HG02623 (cell line): ENCODE data around the gene TCF12.

Source experiments
- ATAC-seq: cut with Tn5 transposase; IDR thresholded peaks from one replicate; pipeline ENCODE4 v1.9.1; 2021; ENCODE audit warnings: moderate library complexity; ENCODE audit not compliant: unreplicated experiment

TCF12 gene

DNA sequence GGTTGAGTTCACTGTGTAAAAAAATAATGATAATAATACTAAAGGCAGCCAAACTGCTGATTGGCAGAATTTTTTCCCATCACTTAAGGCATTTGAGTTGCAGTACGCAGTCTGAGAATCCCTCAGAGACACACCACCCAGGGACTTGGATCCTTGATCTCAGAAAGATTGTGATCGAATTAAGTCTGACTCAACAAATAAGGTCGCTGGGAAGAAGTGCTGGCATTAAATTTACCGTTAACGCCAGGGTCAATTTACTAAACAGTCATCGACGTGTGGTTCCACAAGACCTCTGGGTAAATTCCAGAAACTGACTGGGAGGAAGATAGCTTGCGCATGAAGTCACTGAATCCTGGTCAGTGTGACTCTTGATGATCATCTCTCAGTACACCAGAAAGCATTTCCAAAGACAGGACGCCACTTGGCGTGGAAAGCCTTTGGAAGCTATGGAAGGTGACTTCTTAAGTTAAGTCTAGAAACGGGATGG, 409.6 kb downstream of the TCF12 start:
- no peak for ATAC-seq

DNA sequence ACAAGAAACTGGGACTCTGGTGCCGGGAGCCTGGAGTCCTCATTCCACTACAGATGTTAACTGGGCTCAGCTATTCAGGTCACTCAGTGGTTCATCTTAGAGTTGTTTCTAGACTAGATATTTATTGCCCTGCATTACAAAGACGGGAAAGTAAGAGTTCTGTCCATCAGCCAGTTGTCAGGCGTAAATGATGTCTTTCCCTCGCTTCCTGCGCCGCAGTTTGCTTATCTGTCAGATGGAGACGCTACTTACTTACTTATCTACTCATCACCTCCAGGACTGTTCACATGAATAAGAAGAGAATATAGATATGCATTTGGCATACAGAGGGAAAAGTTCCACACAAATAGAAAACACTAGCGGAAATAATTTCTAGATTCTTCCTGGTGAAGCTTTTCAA, 410.0 kb downstream of the TCF12 start:
- no peak for ATAC-seq

- ATAC-seq: no peak
Measured at GRCh38 chr15:57328897-57329296, 410.5 kb downstream of the TCF12 start.

- ATAC-seq: no peak
Measured at GRCh38 chr15:57329582-57330367, 411.3 kb downstream of the TCF12 start.

DNA sequence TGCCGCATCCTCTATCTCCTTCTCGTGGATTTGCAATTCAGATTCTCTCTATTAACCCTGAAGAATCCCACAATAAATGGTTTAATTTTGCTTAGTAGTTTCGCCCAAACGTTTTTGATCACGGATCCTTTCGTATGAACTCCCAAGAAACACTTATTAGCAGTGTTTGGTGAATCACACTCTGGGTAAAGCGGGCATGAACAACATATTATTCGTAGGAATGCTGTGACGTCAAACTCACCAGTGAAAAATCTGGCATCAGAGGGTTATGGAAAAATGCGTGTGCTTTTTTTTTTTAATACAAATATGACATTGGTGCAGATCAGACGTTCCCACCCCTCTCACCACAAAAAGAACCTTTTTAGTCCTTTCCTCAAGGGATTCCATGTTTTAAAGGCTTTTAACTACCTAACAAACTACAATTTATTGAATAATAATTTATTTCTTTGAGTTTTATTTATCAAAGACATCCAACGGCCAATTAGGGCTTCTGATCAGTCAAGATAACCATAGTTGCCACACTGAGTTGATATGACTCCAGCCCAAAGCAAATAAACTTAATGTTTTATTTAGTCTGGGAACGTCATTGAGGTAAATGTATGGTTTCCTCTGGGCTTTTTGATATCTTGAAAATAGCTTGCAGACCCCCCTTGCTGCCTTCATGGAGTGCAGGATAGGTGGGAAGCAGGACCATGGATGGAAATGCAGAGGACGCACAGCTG, 412.3 kb downstream of the TCF12 start:
- ATAC-seq: no peak

DNA sequence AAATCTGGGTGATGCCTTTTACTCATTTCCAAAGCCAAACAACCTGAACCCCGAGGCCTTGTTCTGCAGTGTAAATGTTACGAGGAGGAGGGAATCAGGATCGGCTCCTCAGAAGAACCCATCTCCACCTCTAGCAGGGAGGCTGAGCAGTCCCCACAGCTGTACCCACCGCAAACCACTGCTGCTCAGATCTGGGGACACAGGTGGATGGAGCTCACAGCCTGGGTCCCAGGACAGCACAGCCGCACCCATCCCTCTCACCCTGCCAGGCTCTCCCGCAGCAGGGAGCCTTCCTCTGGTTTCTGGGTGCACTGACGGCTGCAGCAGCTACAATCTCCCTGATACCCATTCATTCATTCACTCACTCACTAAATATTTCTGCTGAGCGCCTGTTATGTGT, 413.9 kb downstream of the TCF12 start:
- ATAC-seq: no peak

DNA sequence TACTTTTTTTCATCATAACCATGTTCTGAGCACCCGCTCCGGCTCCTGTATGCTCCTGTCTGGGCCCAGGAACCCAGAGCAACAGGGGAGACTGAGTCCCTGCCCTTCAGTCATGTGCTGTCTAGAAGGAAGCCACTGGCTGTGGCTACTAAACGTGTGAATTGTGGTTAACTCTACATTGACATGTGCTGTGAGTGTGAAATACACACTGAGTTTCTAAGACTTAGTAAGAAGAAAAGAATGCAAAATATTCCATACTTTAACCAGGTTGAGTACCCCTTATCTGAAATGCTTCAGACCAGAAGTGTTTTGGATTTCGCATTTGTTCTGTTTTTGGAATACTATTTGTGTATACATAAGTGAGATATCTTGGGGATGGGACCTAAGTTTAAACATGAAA, 415.0 kb downstream of the TCF12 start:
- ATAC-seq: no peak

DNA sequence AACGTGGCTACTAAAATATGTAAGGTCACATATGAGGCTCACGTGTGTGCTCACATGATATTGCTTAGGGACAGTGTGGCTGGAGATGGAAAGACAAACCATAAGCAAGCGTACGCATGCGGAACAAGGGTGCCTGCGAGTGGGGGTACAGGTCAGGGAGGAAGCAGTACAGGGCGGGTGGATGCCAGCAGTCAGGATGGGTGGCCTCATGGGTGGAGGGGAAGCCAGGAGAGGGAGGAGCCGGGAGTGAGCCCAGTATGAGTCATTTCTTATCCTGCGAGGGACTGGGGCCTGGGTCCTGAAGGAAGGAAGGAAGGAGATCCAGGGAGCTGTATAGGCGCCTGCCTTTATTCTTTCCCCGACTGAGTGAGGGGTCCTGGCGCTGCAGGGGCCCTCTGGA, 415.8 kb downstream of the TCF12 start:
- ATAC-seq: no peak

DNA sequence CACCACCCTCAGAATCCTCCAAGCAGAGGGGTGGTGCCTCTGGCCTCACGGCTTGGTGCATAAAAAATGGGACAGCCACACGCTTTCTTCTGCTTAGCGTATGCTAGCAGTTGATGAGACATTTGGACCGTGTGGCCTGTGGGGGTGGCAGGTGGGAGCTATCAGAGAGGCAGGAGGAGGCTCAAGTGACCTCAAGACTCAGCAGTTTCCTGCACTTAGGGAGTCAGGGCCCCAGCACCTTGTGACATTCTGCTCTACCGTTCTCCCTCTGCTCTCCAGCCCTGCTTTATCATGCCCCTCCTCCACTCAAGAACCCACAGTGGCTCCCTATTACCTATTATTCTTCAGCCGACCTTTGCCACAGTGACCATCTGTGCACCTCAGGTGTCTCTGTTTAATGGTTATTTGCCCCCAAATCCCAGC, 416.9 kb downstream of the TCF12 start:
- no peak for ATAC-seq

DNA sequence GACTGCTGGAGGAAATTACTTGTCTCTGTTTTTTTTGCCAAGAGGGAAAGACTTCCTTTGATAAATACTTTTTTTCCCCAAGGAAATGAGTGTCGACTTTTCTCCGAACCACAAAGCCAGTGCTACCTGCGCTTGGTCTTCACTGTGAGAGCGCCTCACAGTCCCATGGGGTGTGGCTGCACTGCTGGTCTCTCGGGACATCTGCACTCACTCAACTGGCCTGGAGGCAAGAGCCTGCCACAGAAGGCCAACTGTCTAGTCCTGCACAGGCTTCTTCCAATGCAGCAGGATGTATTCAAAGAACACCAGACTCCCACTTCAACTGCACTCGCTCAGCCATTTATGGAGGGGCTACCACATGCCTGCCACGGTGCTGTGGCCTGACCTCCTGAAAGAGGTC, 417.3 kb downstream of the TCF12 start:
- no peak for ATAC-seq

DNA sequence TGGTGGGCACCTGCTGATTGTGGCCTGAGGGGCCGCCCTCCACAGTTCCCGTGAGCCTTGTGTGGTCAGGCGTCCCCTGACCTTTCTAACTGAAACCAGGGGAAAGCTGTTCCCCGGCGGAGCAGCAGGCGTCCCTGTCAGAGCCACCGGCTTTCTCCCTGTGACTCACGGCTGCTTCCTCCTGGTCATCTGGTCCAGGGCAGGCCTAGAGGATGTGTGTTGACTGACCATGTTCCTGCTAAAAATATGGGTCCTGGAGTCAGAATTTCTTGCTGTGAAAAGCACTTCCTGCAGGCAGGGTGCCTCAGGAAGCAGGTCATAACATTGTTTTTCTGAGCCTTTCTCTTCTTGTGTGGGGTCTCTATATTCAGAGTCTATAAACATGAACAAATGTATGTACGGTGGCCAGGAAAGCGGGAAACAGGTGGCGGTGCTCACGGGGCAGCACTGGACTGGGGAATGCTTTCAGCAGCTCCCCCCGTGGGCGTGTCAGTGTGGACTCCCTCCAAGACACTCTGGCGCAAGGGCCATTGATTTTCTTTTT, 419.5 kb downstream of the TCF12 start:
- no peak for ATAC-seq

DNA sequence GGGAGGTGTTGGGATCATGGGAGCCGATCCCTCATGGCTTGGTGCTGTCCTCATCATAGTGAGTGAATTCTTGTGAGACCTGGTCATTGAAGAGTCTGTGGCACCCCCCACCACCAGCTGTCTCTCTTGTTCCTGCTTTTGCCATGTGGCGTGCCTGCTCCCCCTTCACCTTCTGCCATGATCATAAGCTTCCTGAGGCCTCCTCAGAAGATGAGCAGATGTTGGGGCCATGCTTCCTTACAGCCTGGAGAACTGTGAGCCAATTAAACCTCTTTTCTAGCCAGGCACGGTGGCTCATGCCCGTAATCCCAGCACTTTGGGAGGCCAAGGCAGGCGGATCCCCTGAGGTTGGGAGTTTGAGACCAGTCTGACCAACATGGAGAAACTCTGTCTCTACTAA, 420.9 kb downstream of the TCF12 start:
- ATAC-seq: no peak
